CD4-positive, alpha-beta T cell treated with Interleukin-10 for 1 hour (primary cell): Measurements from ENCODE around the gene VMAC.

Source experiments
- DNase-seq: peaks from one replicate; pipeline ENCODE4 v3.0.0-alpha.2; 2020

Gene VMAC

DNA sequence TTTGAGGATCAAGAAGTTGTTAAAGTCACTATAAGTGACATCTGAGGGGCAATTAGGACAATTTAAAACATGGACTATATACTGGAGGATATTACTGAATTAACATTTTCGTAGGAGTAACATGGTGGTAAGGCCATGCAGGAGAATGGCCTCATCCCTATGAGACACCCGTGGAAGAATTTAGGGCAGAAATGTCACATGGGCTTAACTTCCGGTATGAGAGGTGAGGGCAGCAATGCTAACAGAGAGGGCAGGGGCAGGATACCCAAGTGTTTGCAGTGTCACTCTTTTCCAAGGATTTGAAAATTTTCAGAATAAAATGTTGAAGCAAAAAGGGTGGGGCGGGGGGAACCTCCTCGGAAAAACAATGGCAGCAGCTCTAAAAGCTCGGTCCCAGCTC lies 49.6 kb downstream of the VMAC start:
- DNase-seq: no peak

DNA sequence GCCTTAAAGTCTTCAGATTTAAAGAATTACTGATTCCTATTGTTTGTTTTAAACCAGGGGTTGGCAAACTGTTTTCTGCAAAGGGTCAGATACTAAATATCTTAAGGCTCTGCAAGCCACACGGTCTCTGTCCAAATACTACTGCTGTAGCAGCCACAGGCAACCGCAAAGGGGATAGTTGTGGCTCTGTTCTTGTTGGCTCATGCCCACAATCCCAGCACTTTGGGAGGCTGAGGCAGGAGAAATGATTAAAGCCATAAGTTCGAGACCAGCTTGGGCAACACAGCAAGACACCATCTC lies 50.9 kb downstream of the VMAC start:
- no peak for DNase-seq

- no peak for DNase-seq
Measured at GRCh38 chr19:5956323-5956722, 51.7 kb downstream of the VMAC start.

DNA sequence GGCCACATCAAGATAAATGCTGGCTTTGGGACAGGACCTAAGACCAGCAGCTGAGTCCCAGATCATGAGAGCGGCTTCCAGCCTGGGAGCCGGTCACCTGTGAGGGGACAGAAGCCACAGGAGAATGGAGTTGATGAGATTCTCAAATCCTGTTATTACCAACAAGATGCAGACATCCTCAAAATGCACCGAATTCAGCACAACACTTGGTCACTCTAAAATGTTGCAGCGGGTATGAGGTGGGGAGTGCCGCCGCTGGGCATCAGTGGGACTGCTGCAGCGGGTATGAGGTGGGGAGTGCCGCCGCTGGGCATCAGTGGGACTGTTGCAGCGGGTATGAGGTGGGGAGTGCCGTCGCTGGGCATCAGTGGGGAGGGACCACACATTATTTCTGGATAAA lies 52.1 kb downstream of the VMAC start:
- DNase-seq: no peak

GRCh38 chr19:5957170-5957569 lies 52.5 kb downstream of the VMAC start:
- no peak for DNase-seq

DNA sequence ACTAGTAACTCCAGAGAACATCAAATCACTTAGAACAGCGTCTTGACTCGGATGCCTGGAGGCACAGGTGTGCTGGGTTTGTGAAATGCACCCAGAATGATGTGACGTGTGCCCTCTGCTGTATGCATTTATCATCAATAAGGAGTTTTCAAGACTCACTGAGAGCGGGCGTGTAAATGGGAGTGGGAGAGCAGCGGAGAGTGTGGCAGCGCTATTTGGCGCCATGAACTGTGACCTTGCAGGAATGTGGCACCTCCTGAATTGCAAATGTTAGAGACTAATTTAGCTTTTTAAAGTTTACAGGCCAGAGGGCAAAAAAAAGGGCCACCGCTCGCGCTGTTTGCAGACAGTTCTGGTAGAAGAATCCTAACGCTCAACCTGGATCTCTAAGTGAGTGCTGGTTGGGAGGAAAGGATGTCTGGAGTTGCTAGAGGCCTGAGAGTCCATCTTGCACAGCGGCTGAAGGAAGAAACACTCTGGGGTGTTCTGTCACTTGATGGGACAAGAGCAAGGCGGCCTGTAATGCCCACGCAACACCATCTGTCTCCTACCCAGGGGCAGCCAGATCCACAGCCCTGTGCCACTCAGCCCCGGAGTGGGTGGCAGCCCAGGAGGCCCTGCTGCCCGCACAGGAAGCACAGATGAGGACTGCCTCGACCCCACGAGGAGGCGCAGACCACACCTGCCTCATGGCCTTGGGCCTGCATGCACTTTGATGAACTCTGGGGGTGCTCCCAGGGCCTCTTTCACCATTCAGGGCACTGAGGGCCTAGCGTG lies 53.6 kb downstream of the VMAC start:
- DNase-seq: no peak

- no peak for DNase-seq
Measured at GRCh38 chr19:5958851-5959122, 54.1 kb downstream of the VMAC start.

DNA sequence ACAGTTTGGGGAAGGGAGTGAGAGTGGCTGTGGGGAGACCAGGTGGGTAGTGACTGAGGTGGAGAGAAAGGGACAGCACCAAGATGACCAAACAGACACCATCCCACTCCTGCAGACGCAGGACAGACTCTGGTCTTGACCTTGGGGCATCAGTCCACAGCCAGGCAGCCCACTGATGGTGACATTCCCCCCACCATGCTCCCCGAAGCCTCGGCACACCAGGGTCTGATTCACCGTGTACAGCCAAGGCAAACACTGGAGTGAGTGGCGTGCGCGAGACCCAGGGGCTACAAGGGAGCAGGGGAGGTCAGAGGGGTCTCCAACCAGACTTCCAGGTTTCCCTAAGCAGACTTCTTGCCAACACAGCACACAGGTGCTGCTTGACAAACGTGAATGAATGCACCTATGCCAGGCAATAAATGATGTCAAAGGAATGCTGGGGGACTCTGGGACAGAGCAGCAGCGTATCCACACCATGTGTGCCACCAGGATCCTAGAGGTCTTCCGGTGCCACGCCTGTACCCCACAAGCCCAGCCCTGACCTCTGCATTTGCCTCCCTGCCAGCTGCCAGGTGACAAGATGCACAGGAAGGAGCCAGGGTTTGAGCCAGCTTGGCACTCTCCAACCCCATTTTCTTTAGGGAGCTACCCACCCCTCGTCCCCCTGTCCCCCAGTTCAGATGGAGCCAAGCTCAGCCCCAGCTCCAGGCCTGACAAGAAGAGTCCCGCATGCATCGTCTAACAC lies 54.8 kb downstream of the VMAC start:
- DNase-seq: no peak
